Activated T-cell treated with anti-CD3 and anti-CD28 coated beads, Interleukin-2, amount 50 U/mL, for 48 hours (primary cell): ENCODE results near the gene TAF6.
A peak's percentile ranks its signal among the peaks of the same experiment; 100 is the strongest.
"Not testable (repeated sequence)": the region's sequence is repeated elsewhere in the genome, so short reads cannot be mapped to it uniquely, and the experiment has no call there.

Experiments
- DNase-seq, 2 experiments: peaks; one replicate each; pipeline ENCODE4 v3.0.0-alpha.2; 2020

TAF6 gene

DNA sequence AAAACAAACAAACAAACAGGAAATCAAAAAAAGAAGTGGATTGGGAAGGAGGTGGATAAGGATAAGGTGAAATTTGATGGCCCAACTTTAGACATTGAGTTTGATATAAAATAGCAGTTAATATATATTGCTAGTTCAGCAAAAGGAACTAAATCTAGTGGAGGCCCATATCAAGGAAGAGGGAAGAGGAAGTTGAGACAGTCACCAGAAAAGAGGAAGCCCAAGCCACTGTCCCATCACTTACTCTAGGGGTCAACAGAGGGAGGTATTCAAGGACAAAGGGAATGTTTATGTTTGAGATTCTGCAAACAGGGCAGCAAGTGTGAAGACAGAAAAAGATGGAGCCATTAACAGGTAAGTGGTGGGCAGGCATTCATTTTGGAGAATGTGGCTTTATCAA, 33.2 kb upstream of the TAF6 start:
- no peak for DNase-seq

DNA sequence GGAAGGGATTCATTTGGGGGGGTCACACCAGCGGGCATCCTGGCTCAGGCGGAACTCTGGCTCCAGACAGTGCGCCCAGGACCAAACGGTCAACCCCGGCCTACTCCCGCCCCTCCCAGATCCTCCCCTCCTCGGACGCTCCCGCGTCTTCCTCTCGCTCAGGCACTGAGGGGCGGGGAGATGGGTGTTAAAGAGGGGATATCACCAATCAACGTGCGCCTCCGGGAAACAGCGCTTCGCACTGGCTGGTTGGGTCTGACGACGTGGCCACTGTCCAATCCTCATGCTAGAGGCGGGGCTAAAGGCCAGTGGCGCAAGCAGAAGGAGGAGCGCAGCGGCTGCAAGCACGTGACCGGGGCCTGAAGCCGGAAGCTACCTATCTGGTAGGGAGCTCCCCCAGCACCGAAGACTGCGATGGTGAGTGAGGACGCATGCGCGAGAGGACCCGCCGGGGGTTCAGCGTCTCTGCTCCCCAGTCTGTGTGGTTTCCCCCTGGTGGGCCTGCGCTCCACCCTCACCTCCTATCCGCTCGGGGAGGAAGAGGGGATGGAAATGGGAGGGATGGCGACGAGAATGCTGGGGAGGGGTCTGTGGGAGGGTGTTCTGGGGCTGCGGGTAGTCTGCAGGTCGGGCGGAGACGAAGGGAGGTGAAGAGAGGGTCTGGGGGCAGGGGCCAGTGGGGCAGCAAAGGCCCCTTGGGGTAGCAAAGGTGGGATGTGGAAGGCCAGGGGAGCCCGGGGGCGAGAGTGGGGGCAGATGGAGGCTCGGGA, 29.6 kb upstream of the TAF6 start, which contains the start of gene LAMTOR4:
Gene LAMTOR4, plus strand, starts transcription at position 360 of the 770 bp plus-strand sequence. Its CDS starts 55 bp downstream, at position 415.
- DNase-seq = peak; percentile 97 to 98

DNA sequence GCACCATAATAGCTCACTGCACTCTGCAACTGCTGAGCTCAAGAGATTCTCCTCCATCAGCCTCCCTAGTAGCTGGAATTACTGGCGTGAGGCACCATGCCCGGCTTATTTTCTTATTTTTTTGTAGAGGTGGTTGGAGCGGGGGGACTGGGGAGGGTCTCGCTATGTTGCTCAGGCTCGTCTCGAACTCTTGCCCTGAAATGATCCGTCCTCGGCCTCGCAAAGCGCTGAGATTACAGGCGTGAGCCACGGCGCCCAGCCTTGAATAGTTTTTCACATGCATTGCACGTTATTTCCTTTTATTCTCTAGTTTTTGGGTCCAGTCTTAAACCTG, 29.0 kb upstream of the TAF6 start:
- DNase-seq = no peak

DNA sequence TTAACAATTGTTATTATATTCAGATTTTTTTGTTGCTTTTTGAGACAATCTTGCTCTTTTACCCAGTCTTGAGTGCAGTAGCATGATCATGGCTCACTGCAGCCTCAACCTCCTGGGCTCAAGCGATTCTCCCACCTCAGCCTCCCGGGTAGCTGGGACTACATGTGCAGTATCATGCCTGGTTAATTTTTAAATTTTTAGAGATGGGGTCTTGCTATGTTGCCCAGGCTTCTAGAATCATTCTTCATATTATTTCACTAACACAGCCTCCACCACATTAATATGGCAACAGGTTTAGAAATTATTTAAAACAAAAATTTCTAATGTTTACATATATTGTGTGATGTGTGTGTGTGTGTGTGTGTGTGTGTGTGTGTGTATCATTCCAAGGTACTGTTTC, 28.1 kb upstream of the TAF6 start:
- DNase-seq = no peak

DNA sequence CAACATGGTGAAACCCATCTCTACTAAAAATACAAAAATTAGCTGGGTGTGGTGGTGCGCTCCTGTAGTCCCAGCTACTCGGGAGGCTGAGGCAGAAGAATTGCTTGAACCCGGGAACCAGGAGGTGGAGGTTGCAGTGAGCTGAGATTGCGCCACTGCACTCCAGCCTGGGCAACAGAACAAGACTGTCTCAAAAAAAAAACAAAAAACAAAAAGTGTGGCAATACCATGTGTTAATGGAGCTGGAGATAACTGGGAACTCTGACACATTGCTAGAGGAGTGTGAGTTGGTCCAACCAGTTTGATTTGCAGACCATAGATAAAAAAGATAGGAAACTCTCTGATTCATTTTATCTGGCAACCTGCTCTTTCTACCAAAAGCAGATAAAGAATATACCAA, 27.2 kb upstream of the TAF6 start:
- not testable (repeated sequence) for DNase-seq

GRCh38 chr7:100142461-100142860, 23.3 kb upstream of the TAF6 start:
- DNase-seq = no peak

DNA sequence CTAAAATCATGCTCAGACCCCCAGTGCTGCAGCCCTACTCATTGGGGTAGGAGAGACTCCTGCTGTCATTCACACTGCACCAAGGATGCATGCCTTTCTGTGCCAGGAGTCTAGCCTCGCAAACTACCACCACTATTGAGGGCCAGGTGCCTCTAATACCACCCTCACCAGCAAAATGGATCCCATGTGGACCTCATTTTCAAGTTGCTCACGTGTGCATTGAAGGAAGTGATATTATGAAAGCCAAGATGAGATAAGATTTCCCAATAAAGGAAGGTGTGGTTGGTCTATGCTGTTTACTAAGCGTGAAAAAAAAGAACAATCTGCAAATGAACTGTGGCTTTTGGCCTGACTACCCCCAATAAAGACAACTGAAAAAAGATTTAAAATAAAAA, 22.4 kb upstream of the TAF6 start:
- DNase-seq = no peak

DNA sequence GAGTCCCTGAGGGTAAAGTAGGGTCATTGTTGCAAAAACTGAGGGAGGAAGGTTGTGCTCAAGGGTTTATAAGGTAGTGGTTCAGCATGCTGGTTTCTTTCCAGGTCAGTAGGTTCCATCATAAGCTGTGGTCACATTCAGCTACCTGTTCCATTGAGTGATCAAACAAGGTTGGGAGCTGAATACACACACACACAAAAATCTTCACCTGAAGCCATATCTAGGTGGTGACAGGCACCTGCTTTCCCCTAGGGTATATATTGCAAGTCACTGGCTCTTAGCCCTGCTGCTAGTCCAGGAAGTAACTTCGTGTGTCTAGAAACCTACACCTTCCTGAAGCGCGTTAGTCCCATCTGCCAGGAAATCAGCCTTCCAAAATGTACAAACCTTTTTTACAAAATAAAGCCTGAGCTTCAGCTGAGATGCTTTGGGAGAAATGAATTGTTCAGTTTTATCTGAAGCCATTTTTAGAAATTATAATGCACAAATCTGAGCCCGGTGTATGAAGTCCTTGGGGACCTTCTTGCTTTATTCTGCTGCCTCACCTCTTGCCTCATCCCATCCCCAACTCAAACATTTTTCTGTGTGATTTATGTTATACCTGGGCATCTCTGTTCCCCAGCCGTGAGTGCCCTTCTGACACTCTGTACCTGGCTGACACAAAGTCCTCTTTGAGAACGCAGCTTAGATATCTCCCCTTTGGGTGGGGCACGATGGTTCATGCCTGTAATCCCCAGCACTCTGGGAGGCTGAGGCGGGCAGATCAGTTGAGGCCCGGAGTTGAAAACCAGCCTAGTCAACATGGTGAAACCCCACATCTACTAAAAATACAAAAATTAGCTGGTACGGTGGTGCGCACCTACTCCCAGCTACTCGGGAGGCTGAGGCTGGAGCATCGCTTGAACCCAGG, 18.9 kb upstream of the TAF6 start:
- no peak for DNase-seq

- peak; percentile 72 to 75 for DNase-seq
These were observed 13.6 kb upstream of the TAF6 start for GRCh38 chr7:100132697-100133151.

DNA sequence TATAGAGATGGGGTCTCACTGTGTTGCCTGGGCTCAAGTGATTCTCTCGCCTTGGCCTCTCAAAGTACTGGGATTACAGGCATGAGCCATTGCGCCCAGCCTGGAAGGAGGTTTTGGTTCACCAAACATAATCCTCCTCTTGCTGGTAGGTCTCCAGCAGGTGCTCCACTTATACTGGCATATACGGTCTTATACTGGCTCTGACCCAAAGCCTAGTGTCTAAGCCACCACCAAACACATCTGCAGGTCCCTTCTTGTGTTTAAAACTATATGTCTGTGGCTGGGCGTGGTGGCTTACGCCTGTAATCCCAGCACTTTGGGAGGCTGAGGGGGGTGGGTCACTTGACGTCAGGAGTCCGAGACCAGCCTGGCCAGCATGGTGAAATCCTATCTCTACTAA, 13.0 kb upstream of the TAF6 start:
- no peak for DNase-seq

DNA sequence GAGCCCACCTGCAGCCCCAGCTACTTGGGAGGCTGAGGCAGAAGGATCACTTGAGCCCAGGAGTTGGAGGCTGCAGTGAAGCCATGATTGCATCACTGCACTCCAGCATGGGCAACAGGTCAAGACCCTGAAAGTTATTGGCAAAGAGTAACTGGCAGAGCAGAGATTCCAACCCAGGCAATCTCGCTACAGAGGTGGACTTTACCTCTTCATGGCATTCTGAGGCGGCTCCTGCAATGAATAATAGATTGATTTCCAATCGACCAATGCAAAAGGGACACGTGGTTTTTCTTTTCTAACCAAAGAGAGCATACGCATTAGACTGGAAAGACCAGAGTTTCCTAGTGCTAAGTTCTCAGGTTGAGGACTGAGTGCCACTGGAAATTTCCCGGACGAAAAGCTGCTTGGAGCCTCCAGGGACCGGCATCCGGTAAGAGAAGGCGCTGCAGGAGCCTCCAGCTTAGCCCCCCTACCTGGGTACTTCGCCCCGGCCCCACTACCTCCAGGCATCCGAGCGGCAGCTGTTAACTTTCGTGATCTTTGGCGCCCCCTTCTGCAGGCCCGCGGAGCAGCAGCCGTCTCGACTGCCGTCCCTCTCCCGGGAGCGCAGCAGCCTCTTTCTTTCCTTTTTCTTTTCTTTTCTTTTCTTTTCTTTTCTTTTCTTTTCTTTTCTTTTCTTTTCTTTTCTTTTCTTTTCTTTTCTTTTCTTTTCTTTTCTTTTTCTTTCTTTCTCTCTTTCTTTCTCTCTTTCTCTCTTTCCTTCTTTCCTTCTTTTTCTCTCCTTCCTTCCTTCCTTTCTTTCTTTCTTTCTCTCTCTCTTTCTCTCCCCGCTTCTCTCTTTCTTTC, 11.7 kb upstream of the TAF6 start:
- peak; percentile 92 to 94 for DNase-seq

DNA sequence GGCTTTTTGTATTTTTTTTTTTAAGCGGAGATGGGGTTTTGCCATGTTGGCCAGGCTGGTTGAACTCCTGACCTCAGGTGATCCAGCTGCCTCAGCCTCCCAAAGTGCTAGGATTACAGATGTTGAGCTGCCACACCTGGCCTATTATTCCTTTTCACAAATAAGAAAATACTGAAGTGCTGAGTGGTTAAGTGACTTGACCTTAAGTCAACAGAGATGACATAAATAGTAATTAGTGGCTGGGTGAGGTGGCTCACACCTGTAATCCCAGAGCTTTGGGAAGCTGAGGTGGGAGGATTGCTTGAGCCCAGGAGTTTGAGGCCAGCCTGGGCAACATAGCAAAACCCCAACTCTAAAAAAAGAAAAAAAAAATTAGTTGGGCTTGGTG, 11.1 kb upstream of the TAF6 start:
- DNase-seq = not testable (repeated sequence)

DNA sequence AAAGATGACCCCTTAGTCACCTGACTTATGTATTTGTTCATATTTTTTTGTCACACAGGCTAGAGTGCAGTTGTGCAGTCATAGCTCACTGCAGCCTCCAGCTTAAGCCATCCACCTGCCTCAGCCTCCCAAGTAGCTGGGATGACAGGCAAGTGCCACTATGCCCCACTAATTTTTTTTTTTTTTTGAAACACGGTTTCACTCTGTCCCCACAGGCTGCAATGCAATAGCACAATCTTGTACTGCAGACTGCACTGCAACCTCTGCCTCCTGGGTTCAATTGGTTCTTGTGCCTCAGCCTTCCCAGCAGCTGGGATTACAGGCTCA, 9.4 kb upstream of the TAF6 start:
- DNase-seq = no peak

GRCh38 chr7:100127866-100128636, 8.9 kb upstream of the TAF6 start:
- peak; percentile 54 to 60 for DNase-seq

GRCh38 chr7:100126931-100127865, 8.0 kb upstream of the TAF6 start, which contains the start of gene MBLAC1:
TSS of gene MBLAC1 (plus strand) at chr7:100126967. CDS start at chr7:100127396, 429 bp downstream.
- DNase-seq = peak; percentile 95 to 96

DNA sequence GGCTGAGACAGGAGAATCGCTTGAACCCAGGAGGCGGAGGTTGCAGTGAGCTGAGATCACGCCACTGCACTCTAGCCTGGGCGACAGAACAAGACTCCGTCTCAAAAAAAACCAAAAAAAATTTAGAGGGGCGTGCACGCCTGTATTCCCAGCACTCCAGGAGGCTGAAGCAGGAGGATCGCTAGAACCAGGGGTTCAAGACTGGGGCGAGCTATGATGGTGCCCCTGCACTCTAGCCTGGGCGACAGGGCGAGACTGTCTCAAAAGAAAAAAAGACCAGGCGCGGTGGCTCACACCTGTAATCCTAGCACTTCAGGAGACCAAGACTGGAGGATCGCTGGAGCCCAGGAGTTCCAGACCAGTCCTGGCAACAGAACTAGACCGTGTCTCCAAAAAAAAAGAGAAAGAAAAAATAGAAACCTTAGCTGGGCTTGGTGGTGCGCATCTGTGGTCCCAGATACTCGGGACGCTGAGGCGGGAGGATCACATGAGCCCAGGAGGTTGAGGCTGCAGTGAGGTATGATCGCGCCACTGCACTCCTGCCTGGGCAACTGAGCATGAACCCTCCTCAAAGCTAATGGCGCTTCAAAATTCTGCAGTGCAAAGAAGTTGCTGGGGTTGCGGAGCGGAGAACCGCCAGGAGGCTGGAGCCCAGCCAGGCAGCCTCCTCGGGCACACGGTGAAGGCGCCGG, 7.2 kb upstream of the TAF6 start:
- no peak for DNase-seq

DNA sequence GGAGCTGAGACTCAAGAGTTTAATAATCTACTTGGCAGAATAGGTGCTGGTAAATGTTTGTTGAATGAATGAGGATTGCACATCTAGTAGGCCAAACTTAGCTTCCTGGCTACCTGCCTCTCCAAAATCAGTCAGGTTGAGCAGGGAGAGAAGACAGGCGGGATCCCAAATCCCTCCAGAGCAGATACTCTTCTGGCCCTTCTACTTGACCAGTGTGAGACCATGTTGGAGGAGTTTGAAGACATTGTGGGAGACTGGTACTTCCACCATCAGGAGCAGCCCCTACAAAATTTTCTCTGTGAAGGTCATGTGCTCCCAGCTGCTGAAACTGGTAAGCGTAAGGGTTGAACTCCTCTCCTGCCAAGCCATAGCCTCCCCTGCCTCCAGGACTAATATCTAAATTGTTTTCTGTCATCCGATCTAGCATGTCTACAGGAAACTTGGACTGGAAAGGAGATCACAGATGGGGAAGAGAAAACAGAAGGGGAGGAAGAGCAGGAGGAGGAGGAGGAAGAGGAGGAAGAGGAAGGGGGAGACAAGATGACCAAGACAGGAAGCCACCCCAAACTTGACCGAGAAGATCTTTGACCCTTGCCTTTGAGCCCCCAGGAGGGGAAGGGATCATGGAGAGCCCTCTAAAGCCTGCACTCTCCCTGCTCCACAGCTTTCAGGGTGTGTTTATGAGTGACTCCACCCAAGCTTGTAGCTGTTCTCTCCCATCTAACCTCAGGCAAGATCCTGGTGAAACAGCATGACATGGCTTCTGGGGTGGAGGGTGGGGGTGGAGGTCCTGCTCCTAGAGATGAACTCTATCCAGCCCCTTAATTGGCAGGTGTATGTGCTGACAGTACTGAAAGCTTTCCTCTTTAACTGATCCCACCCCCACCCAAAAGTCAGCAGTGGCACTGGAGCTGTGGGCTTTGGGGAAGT, 5.4 kb upstream of the TAF6 start:
- no peak for DNase-seq

- no peak for DNase-seq
These were observed 3.4 kb upstream of the TAF6 start for GRCh38 chr7:100122568-100122967.

DNA sequence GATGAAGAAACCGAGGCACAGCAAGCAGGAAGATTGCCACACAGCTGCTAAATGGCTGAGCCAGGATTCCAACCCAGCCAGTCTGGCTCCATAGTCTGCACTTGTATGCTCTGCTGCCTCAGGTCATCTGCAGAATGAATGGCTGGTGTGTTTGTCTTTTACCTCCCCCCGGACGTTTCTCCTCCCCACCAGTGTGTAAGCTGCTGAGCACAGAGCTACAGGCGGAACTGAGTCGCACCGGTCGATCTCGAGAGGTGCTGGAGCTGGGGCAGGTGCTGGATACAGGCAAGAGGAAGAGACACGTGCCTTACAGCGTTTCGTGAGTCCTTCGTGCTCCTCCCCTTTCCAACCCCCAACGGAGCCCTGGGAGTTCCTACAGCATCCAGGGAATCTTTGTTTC, 2.9 kb upstream of the TAF6 start:
- no peak for DNase-seq

- DNase-seq = no peak
These were observed 1.5 kb upstream of the TAF6 start for GRCh38 chr7:100120733-100121036.
